ES-I3 (cell line): ENCODE results near the gene MICAL2.

ENCODE experiments used
- H3K36me3 ChIP-seq: 2 replicates; pipeline ENCODE4 v1.6.1; 2013; ENCODE audit warnings: mild to moderate bottlenecking, low read length, control low read depth, moderate library complexity; ENCODE audit not compliant: insufficient read depth
- H3K4me1 ChIP-seq: 2 replicates; pipeline ENCODE4 v1.6.1; 2013; ENCODE audit warnings: mild to moderate bottlenecking, control low read depth, low read length; ENCODE audit not compliant: insufficient read depth
- H3K9ac ChIP-seq: 2 replicates; pipeline ENCODE4 v1.6.1; 2013; ENCODE audit warnings: low read depth, mild to moderate bottlenecking, low read length, moderate library complexity
- H3K9me3 ChIP-seq: 2 replicates; pipeline ENCODE4 v1.6.1; 2013; ENCODE audit warnings: mild to moderate bottlenecking, low read length, moderate library complexity; ENCODE audit not compliant: control insufficient read depth, insufficient read depth

Gene MICAL2

DNA sequence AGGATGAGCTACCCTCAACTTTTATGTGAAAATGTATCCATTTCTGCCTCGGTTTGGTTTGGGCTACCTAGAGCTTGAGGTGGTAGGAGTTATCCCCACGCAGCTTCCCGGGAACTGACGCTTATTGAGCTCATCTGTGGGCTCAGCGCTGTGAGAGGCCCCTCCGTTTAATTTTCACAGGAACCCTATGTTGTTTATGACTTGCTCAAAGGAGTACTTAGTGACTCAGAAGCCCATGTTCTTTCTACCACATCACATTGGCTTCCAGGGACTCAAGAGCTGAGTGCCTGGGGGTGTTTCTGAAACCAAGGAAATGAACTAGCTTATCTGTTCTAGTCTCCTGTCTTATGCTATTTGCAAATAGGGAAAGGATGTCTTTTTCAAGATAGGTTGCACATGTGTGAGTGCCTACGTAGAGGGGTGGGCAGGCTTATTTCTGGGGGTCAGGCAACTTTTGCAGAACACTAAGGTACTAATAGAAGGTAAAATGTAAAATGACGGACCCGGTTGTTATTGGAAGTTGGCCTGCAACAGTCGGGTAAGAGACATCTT lies 40.5 kb downstream of the MICAL2 start:
- Histone ChIP-seq H3K9me3 (no peaks in the 10 kb centered on the region), H3K4me1 (no peaks in the 10 kb centered on the region), H3K36me3 (no peaks in the 10 kb centered on the region), H3K9ac (no peak overlapping the region)

DNA sequence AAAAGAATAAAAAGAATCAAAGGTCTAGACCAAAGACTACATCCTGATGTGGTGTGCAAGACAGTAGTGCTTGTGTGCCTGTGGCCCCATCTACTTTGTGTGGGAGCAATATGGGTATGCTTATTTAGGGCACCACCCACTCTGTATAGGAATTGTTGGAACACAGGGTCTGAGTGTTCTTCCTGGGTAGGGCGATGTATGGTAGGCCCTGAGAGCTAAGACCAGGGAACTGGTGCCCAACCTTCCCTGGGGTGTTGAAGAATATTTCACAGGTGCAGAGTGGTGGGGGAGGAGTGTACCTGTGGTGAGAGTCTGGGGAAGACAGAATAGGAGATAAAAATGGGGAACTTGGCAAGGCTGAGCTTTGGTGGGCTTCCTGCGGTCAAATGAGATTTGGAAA lies 41.9 kb downstream of the MICAL2 start:
- Histone ChIP-seq H3K4me1 (no peaks in the 10 kb centered on the region), H3K9ac (no peak overlapping the region)

GRCh38 chr11:12154871-12155668 lies 44.7 kb downstream of the MICAL2 start:
- Histone ChIP-seq H3K36me3 (no peaks in the 10 kb centered on the region), H3K9me3 (no peaks in the 10 kb centered on the region), H3K9ac (no peak overlapping the region), H3K4me1 (no peaks in the 10 kb centered on the region)

More for the DNA sequence above, 41.9 kb downstream of the MICAL2 start:
- Histone ChIP-seq H3K9me3 (no peaks in the 10 kb centered on the region), H3K36me3 (no peaks in the 10 kb centered on the region)

DNA sequence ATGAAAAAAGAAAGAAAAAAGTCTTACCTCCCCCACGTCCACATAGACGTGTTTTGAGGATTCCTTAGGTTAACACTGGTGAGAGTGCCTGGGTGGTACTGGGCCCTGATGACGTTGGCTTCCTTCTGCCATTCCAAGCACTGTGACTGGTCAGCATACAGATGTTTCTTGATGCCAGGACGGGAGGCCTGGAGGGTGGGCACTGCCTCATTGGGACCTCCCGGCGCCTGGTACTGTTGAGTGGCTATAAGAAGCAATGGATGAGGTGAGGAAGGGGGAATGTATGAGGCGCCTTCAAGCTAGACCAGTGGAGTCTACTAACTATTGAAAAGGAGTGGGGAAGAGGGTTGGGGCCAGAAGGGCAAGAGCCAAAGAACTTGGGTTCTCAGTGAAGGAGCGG lies 45.3 kb downstream of the MICAL2 start:
- no peaks in the 10 kb centered on the region for H3K4me1 ChIP-seq
- no peaks in the 10 kb centered on the region for H3K36me3 ChIP-seq
- H3K9me3 ChIP-seq, result no peaks in the 10 kb centered on the region
- H3K9ac ChIP-seq, result no peak overlapping the region

DNA sequence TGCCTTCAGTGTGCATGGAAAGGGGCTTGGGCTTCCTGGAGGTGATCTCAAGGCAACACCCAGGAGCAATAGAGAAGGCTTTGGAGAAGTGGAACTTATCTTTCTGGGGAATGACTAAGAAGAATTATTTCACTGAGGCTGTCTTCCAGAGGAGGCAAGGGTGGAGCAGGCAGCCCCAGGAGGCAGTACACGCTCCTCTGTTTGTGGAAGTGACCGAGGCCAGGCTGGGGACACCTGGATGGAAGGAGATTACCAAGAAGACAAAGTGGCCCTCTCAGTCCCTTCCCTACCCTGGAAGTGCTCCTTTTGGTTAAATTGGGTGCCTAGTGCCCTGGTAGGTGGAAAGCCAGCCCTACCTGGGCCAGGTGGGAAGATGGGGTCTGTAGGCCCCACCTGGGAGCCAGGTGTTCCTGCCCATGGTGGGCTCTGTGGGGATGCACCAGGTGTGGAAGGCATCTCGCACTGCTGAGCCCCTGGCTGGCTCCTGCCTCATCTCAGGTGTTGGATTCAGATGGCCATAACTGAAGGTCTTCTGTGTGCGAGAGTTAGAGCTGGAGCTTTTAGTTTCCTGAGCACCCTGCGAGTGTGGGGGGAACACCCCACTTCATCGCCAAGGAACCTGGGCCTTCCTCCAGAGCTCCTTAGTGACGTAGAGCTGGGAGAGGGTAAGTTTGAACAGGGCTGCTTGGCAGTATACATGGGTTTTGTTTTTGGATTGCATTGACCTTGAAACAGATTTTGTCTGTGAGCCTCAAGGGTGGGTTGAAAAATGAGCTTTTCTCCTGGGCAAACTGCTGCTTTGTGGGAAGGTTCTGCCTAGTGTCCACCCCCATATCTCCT lies 46.1 kb downstream of the MICAL2 start:
- no peak overlapping the region for H3K9ac ChIP-seq
- no peaks in the 10 kb centered on the region for H3K36me3 ChIP-seq
- no peaks in the 10 kb centered on the region for H3K4me1 ChIP-seq
- no peaks in the 10 kb centered on the region for H3K9me3 ChIP-seq

DNA sequence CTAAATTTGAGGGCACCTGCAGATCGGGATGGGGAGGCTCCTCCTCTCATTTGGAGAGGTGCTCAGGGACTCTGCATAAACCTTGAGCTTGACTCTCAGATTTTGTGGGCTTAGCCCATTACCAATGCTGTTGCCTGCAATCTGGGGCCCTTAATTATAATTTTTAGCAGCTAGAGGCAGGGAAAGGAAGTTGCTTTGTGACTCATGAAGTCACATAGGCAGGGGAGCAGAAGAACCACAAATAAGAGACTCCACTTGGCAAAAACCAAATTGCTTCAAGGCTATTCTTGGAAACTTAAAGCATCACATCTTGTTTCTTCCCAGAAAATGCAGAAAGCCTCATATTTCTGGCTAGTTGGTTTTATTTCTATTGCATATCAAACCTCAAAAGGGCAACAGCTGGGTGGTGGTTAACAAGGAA lies 46.9 kb downstream of the MICAL2 start:
- H3K36me3 ChIP-seq, result no peaks in the 10 kb centered on the region
- H3K4me1 ChIP-seq, result no peaks in the 10 kb centered on the region
- no peaks in the 10 kb centered on the region for H3K9me3 ChIP-seq
- no peak overlapping the region for H3K9ac ChIP-seq

DNA sequence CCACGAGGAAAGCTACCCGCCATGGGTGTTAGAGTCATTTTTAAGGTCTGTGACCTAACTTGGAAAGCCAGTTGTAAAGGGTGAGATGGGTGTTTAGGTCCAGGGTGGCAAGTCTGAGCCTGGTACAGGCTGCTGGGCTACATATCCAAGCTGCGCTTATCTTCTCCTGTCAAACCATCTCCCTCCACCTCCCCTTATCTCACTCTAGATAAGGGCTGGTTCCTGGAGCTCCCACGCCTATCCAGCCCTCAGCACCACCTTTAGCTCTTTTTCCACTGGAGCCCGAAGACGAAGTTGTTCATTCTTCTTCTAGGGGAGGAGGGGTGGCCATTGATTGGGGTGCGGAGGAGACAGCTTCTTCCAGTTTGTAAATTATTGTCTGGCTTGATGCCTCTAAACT lies 48.5 kb downstream of the MICAL2 start:
- H3K4me1 ChIP-seq, result peaks cover 10% of the 10 kb centered on the region
- no peaks in the 10 kb centered on the region for H3K9me3 ChIP-seq
- H3K9ac ChIP-seq, result no peak overlapping the region
- H3K36me3 ChIP-seq, result no peaks in the 10 kb centered on the region; the same call in 1 of the 2 replicates

DNA sequence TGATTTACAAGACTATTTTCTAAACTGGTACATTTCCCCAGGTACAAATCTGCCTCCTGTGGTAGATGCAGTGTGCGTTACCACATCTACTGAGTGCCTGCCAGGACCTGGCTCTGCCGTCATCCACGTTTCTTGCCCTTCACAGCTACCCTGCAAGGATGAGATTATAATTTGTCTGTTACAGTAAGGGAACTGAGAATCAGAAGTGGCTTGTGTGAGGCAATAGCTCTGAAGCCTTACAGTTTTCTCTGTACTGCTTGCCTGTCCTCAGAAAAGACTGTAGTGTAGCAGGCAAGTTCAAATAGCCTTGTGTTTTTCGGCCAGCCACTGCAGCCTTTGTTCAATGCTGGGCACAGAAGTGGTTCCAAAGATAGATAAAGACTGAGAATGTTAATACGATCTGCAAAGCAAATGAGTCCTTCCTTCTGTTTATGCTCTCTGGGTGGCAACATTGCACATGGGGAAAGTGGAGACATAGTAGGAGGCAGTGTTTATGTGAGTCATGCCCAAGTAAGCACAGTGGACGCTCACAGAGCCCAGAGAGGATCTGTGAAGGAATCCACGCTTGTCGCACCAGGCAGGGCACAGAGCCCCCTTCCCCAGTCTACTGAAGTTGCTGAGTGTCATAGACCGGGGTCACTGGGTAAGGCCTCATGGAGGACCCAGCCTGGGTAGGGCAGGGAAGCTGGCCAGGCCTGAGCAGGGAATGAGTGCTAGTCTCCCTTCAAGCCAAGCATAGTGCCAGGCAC lies 49.1 kb downstream of the MICAL2 start:
- peaks cover 16% of the 10 kb centered on the region for H3K4me1 ChIP-seq

GRCh38 chr11:12160231-12160630 lies 49.8 kb downstream of the MICAL2 start:
- Histone ChIP-seq H3K9me3 (no peaks in the 10 kb centered on the region), H3K4me1 (peaks cover 16% of the 10 kb centered on the region), H3K36me3 (no peaks in the 10 kb centered on the region; the same call in 1 of the 2 replicates), H3K9ac (no peak overlapping the region)

More for the DNA sequence above, 49.1 kb downstream of the MICAL2 start:
- Histone ChIP-seq H3K36me3 (no peaks in the 10 kb centered on the region; the same call in 1 of the 2 replicates), H3K9me3 (no peaks in the 10 kb centered on the region), H3K9ac (no peak overlapping the region)

DNA sequence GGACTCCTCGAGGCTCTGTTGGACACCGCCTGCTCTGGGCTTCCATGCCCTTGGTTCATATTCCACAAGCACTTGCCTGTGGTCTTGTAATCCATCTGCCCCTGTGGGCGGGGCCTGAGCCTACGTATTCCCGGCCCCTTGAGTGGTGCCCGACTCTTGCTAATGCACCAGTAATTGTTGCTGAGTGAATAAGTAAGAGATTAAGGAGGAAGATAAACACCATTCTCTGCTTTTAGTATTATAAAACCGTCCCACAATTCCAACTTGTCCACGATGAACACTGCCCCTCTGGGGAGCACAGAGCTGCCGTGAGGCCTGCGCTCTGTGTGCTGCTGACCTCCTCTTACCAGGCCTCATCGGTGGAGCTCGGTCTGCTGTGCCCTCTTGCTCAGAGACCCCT lies 50.3 kb downstream of the MICAL2 start:
- peaks cover 16% of the 10 kb centered on the region for H3K4me1 ChIP-seq
- H3K36me3 ChIP-seq, result no peaks in the 10 kb centered on the region; the same call in 1 of the 2 replicates
- no peaks in the 10 kb centered on the region for H3K9me3 ChIP-seq
- no peak overlapping the region for H3K9ac ChIP-seq

DNA sequence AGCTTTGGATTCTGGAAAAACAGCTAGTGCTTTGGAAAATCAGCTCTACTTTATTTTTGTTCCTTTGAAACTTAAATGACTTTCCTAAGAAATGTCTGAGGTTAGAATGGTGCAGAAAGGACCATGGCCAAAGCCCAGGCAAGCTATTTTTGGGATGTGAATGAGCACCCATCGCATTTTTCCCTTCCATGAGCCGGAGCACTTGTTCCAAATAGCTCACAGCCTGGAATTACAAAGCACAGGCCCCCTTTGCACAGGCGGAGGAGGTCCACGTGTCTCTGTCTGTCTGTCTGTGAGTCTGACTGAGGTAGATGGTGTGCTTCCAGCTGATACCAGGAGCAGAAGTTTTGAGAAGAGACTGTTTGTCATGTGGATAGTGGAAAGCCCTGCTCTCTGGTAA lies 50.7 kb downstream of the MICAL2 start:
- Histone ChIP-seq H3K36me3 (no peaks in the 10 kb centered on the region; the same call in 1 of the 2 replicates), H3K9ac (no peak overlapping the region), H3K9me3 (no peaks in the 10 kb centered on the region), H3K4me1 (peaks cover 16% of the 10 kb centered on the region)

GRCh38 chr11:12161603-12162350 lies 51.4 kb downstream of the MICAL2 start:
- Histone ChIP-seq H3K36me3 (no peaks in the 10 kb centered on the region; the same call in 1 of the 2 replicates), H3K4me1 (peaks cover 16% of the 10 kb centered on the region), H3K9me3 (no peaks in the 10 kb centered on the region), H3K9ac (no peak overlapping the region)

- Histone ChIP-seq H3K9me3 (no peaks in the 10 kb centered on the region), H3K9ac (no peak overlapping the region), H3K36me3 (no peaks in the 10 kb centered on the region; the same call in 1 of the 2 replicates), H3K4me1 (peaks cover 23% of the 10 kb centered on the region)
Observed at GRCh38 chr11:12162652-12163051, 52.3 kb downstream of the MICAL2 start.
